ENCODE data around the gene GAGE10. TPM values are rescaled to one million over a fixed set of nuclear protein-coding genes. Genes with fewer than 3 reads are reported as not detected.

Gene GAGE10
- total and polyA plus RNA-seq, 2 of the 4 experiments (the other 2 are of a cell fraction), result not detected

- BruUV-seq (replicated peaks), result no TSS peak
- Histone ChIP-seq H2BK120ac (ENCODE audit: low read depth, low read length) (no peak overlapping the region), H3K23ac (ENCODE audit: low read depth, low read length) (no peak overlapping the region), H3K79me1 (ENCODE audit: low read depth in 1 of 2, low read length in 2 of 2) (no peaks in the 10 kb centered on the region), H3K14ac (replicated peaks; ENCODE audit: low read depth, low read length) (no peak overlapping the region), H3K4me2 (ENCODE audit: low read depth, low read length) (no peak overlapping the region), H3K9ac (ENCODE audit: low read depth, low read length) (no peak overlapping the region), H3K9me1 (ENCODE audit: insufficient read depth, low read length) (no peaks in the 10 kb centered on the region), H2BK20ac (ENCODE audit: low read depth, low read length) (no peak overlapping the region), H3K4me3 (ENCODE audit: insufficient read depth, low read depth, low read length) (no peak overlapping the region), H2AK9ac (replicated peaks; ENCODE audit: low read depth, low read length, poor library complexity) (no peak overlapping the region), H3K56ac (ENCODE audit: extremely low read depth, insufficient read depth, low read length) (no peak overlapping the region), H4K91ac (ENCODE audit: insufficient read depth, low read depth, low read length) (no peak overlapping the region), H3K27ac (ENCODE audit: insufficient read depth, low read length) (no peak overlapping the region), H3K27me3 (ENCODE audit: control insufficient read depth, insufficient read depth, low read length) (peaks cover 3% of the 10 kb centered on the region; the same call in 1 of the 2 replicates), H2BK15ac (ENCODE audit: low read depth, low read length) (no peak overlapping the region), H3K4ac (ENCODE audit: low read depth, low read length) (no peak overlapping the region), H4K20me1 (ENCODE audit: insufficient read depth, low read length) (no peaks in the 10 kb centered on the region), H2AFZ (replicated peaks; ENCODE audit: low read length, poor library complexity) (no peak overlapping the region), H3K9me3 (ENCODE audit: control insufficient read depth, insufficient read depth, low read length) (peaks cover 1% of the 10 kb centered on the region; the same call in 1 of the 2 replicates), H3K36me3 (ENCODE audit: control insufficient read depth, insufficient read depth, low read length) (no peaks in the 10 kb centered on the region), H3K4me1 (ENCODE audit: control insufficient read depth, insufficient read depth, low read length) (no peaks in the 10 kb centered on the region), H2AK5ac (ENCODE audit: low read depth, low read length) (no peak overlapping the region), H2BK5ac (ENCODE audit: low read depth, low read length, poor library complexity, severe bottlenecking) (no peak overlapping the region), H3K18ac (ENCODE audit: low read depth, low read length) (no peak overlapping the region), H4K8ac (ENCODE audit: low read depth in 2 of 2, low read length in 2 of 2) (no peak overlapping the region), H4K5ac (ENCODE audit: low read depth, low read length) (no peak overlapping the region)
- ATAC-seq (ENCODE audit: low read depth) (no peak), DNase-seq (no peak)
- dilution Hi-C loops (cut with HindIII; ENCODE audit: low sequenced_read_pairs, unreplicated experiment) (no loop called here), intact Hi-C loops (cut with micrococcal nuclease) (no loop called here), in situ Hi-C loops (cut with MboI; ENCODE audit: low sequenced_read_pairs) (no loop called here)
- TF ChIP-seq SMC3 (IDR thresholded peaks at IDR 0.05; ENCODE audit: low read depth, low read length), result no peak
- no peak for TF ChIP-seq CEBPB (IDR thresholded peaks at IDR 0.05; ENCODE audit: low read depth, low read length)
- TF ChIP-seq NFE2L2 (IDR thresholded peaks at IDR 0.05; ENCODE audit: low read depth, low read length), result no peak
- no peak for TF ChIP-seq RCOR1 (IDR thresholded peaks at IDR 0.05; ENCODE audit: insufficient replicate concordance, low read length)
- no peak for TF ChIP-seq ELK1 (IDR thresholded peaks at IDR 0.05; ENCODE audit: borderline replicate concordance, low read depth, low read length)
- no peak for TF ChIP-seq USF2 (IDR thresholded peaks at IDR 0.05; ENCODE audit: low read depth, low read length)
- TF ChIP-seq CHD1 (IDR thresholded peaks at IDR 0.05; ENCODE audit: low read depth, low read length), result no peak
- no peak for TF ChIP-seq MXI1 (IDR thresholded peaks at IDR 0.05; ENCODE audit: borderline replicate concordance, low read depth, low read length)
- no peak for TF ChIP-seq RAD21 (IDR thresholded peaks at IDR 0.05; ENCODE audit: low read length)
- 100% methylated on average over 1 of the region's 14 CpGs; no CpG with 5 or more reads in 1 of the 2 experiments for WGBS, 2 experiments (ENCODE audit: extremely low coverage in 2 of 2, insufficient read length in 1 of 2)
- POLR2A ChIA-PET (ENCODE audit: unreplicated experiment), result no interaction called here
- CTCF ChIA-PET, result no interaction called here
Measured at GRCh38 chrX:49257074-49257790, 46.2 kb upstream of the GAGE10 start.

Measured in IMR-90 (cell line).